Measurements from ENCODE around the gene PODN.

- TF ChIP-seq, protein P1, sequence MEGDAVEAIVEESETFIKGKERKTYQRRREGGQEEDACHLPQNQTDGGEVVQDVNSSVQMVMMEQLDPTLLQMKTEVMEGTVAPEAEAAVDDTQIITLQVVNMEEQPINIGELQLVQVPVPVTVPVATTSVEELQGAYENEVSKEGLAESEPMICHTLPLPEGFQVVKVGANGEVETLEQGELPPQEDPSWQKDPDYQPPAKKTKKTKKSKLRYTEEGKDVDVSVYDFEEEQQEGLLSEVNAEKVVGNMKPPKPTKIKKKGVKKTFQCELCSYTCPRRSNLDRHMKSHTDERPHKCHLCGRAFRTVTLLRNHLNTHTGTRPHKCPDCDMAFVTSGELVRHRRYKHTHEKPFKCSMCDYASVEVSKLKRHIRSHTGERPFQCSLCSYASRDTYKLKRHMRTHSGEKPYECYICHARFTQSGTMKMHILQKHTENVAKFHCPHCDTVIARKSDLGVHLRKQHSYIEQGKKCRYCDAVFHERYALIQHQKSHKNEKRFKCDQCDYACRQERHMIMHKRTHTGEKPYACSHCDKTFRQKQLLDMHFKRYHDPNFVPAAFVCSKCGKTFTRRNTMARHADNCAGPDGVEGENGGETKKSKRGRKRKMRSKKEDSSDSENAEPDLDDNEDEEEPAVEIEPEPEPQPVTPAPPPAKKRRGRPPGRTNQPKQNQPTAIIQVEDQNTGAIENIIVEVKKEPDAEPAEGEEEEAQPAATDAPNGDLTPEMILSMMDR (IDR thresholded peaks at IDR 0.05 in 8 of 11, conservative IDR thresholded peaks at IDR 0.05 in 3 of 11), result no peak
- TF ChIP-seq POLR2AphosphoS5 (IDR thresholded peaks at IDR 0.05), result no peak
Measured at GRCh38 chr1:53130878-53131589, 69.0 kb downstream of the PODN start.
